Glomerular endothelial cell (primary cell): ENCODE measurements around the gene ATG7. TPM values are rescaled to one million over a fixed set of nuclear protein-coding genes. Genes with fewer than 3 reads are reported as not detected.
A peak's percentile ranks its signal among the peaks of the same experiment; 100 is the strongest.
"Not testable (repeated sequence)": the region's sequence is repeated elsewhere in the genome, so short reads cannot be mapped to it uniquely, and the experiment has no call there.

Source experiments
- DNase-seq: peaks from one replicate; pipeline ENCODE4 v3.0.0-alpha.2; 2011; ENCODE audit warnings: low read depth, low spot score; ENCODE audit errors: extremely low read depth
- total RNA-seq: library from RNA; depleted of rRNA; stranded (reverse); fragments of >200 nt; gene quantifications from 2 replicates; pipeline ENCODE4 v1.2.3, GENCODE V29; 2015

The ATG7 gene
- total RNA-seq, 1 donor from 2014 or later = 53.6 TPM

DNA sequence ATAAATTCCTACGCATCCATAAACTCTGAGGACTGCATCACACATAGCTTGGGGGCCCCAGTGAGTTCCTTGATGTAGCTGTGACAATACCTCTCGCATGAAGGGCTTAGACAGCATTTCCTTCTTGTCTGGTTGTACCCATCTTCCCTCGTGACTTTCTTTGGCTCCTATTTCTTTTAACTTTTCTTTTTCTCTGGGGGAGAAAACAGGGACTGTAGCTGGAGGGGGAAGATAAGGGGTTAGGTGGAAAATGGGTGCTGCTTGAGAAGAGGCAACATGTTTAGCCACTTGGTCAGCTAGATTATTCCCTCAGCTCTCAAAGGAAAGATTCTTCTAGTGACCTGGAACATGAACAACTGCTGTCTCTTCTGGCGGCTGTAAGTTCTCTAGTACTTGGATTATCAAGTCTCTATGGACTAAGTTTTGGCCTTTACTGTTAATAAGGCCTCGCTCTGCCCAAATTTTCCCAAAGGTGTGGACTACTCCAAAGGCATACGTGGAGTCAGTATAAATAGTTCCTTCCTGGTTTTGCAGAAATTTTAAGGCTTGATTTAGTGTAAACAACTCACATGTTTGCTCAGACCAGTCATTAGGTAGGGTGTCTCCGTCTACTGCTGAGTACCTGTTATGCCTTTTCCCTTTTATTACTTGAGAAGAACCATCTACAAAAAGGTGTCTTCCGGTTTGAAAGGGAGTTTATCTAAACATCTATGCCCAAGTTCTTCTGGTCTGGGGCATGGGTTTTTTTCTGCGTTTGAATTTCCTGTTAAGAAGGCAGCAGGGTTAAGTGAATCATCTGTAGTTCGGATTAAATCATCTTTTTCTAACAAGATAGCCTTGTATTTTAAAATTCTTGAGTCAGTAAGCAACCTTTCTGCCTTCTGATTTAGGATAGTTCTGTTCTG lies 21.0 kb upstream of the ATG7 start:
- no peak for DNase-seq

DNA sequence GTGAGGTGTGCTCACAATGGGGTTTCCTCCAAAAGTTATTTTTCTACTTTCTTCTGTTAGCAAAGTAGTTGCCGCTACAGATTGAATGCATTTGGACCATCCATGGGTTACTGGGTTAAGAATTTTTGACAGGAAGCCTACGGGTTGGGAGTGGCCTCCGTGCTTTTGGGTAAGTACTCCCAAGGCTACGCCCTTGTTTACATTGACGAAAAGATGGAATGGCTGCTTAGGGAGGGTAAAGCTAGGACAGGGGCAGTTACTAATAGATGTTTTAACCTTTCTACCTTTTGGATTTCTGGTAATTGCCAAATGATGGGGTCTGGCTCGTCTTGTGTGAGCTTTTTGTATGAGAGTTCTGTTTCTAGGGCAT lies 20.4 kb upstream of the ATG7 start:
- no peak for DNase-seq

DNA sequence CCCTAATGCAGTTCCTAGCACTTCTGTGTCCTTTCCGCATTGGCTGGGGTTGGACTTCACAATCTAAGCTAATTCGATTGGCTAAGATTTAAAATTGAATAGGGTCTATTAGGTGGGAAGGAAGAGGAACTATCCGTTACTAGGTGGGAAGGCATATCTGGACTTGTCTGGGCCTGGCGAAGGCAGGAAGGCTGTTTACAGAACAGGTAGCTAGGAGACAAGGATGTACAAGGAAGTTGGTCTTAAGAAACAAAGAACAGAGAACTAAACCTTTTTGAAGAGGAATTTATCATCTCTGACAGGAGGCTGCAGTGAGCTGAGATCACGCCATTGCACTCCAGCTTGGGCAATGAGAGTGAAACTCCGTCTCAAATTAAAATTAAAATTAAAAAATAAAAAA lies 17.3 kb upstream of the ATG7 start:
- DNase-seq = no peak

DNA sequence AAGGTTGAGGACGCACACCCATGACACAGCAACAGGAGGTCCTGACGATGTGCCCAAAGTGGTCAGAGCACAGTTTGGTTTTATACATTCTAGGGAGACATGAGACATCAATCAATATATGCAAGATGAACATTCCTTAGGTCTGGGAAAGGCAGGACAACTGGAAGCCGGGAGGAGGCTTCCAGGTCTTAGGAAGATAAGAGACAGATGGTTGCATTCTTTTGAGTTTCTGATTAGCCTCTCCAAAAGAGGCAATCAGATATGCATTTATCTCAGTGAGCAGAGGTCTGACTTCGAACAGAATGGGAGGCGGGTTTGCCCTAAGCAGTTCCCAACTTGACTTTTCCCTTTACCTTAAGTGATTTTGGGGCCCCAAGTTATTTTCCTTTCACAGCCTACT lies 16.7 kb upstream of the ATG7 start:
- not testable (repeated sequence) for DNase-seq

DNA sequence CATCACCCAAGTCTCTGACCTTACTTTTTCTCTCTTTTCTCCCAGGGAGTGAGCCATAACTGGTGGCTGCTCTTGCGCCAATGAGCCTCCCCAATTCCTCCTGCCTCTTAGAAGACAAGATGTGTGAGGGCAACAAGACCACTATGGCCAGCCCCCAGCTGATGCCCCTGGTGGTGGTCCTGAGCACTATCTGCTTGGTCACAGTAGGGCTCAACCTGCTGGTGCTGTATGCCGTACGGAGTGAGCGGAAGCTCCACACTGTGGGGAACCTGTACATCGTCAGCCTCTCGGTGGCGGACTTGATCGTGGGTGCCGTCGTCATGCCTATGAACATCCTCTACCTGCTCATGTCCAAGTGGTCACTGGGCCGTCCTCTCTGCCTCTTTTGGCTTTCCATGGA lies 13.2 kb upstream of the ATG7 start:
- no peak for DNase-seq

DNA sequence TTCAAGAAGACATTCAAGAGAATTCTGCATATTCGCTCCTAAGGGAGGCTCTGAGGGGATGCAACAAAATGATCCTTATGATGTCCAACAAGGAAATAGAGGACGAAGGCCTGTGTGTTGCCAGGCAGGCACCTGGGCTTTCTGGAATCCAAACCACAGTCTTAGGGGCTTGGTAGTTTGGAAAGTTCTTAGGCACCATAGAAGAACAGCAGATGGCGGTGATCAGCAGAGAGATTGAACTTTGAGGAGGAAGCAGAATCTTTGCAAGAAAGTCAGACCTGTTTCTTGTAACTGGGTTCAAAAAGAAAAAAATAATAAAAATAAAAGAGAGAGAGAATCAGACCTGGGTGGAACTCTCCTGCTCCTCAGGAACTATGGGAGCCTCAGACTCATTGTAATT lies 11.7 kb upstream of the ATG7 start:
- no peak for DNase-seq

DNA sequence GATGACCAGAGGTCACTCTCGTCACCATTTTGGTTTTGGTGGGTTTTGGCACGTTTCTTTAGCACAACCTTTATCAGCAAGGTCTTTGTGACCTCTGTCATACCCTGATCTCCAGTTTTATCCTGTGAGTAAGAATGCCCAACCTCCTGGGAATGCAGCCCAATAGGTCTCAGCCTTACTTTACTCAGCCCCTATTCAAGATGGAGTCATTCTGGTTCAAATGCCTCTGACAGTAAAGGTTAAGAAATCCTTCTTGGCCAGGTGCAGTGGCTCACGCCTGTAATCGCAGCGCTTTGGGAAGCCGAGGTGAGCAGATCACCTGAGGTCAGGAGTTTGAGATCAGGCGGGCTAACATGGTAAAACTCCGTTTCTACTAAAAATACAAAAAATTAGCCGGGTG lies 3.2 kb upstream of the ATG7 start:
- no peak for DNase-seq

DNA sequence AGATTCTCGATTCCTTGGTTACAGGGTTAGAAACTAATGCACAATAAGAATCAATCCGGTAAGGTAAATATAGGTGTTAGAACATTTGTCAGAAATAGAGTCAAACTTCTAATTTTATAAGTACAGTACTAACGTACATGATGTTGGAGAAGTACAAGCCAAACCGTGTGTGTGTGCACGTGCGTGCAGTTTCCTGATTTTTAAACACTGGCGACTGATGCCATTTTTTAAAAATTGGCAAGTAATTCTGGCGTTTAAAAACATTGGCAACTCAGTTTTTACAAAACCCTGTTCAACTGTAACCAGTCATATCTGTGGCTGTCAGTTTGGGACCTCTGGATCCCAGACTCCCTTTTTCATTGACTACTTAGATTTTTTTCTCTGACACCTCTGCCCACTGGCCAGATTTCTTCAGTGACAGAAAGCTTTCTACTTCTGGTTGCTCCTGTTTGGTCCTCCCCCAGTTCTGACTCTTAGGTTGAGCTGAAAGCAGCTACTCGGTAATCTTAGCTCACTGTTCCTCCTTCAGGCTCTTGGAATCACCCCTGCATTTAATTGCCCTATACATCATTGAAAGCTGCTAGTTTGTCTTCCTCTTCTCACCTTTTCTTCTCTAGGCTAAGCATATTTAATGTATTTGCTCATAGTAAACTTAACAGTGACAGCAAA lies 843 bp downstream of the ATG7 start:
- no peak for DNase-seq

DNA sequence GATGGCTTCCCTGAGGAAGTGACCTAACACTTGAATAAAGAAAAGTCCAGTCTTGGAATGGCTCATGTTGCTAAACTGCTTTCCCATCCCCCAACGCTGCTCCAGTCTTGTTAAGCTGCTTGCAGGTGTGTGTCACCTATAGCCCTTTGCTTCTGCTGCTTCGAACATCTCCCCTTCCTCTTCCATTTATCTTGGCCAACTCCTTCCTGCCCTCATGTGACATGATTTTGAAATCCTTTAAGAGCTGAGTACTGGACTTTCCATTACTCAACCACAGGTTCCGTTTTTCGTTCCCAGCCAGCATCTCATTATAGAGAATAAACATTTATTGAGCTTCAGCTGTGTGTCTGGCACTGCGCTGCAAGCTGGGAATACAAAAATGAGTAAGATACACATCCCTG lies 1.7 kb downstream of the ATG7 start:
- no peak for DNase-seq

DNA sequence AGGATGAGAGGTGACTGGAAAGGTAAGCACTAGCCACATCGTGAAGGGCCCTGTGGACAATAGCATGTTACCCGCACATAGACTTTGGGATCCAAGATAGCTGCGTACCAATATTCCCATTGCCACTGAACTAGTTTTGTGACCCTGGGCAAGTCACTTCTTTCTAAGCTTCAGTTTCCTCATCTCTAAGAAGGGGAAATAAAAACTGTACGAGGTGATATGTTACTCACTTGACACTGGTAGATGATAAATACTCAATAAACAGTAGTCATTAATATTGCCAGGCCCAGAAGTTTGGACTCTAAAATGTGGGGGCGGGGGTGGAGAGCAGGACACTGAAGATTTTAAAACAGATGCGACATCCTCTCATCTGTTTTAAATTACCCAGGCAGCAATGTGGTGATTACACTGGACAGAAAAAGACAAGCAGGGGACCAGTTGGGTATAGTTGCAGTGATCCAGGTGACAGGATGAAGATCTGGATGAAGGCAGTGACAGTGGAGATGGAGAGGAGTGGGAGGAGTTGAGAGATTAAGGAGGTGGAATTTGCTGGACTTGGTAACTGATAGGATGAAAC lies 2.5 kb downstream of the ATG7 start:
- DNase-seq = no peak

DNA sequence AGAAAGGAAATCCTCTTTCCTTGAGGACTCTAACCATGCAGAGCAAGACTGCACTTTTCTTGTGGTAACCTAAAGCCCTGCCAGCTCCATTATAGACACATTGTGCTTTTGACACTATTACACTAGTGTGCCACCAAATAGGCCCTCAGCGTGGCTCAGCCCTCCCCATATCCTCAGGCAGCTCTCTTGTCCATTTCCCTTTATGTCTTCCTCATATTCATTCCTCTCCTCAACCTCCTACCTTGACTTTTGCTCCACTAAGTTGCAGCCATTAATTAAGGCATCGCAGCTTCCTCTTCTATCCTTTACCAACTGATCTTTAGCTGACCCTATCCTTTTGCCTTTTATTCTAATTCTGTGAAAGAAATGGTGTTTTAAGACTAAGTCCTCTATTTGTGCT lies 3.7 kb downstream of the ATG7 start:
- DNase-seq = no peak

DNA sequence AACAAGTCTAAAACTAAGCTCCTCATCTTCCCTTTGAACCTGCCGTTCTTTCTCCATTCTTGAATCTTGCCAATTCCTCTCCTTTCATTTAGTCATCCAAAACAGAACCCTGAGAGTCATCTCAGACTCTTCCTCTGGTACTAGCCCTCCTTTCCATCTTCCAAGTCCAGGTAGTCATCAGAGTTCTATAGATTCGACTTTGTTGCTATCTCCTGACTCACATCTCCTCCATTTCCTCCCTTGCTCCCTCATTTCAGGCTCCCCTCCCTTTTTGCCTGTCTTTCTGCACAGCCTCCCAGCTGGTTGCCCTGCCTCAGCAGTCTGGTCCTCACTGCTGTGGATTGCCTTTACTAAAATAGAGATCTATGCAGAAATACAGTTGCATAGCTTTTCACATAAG lies 4.7 kb downstream of the ATG7 start:
- no peak for DNase-seq

DNA sequence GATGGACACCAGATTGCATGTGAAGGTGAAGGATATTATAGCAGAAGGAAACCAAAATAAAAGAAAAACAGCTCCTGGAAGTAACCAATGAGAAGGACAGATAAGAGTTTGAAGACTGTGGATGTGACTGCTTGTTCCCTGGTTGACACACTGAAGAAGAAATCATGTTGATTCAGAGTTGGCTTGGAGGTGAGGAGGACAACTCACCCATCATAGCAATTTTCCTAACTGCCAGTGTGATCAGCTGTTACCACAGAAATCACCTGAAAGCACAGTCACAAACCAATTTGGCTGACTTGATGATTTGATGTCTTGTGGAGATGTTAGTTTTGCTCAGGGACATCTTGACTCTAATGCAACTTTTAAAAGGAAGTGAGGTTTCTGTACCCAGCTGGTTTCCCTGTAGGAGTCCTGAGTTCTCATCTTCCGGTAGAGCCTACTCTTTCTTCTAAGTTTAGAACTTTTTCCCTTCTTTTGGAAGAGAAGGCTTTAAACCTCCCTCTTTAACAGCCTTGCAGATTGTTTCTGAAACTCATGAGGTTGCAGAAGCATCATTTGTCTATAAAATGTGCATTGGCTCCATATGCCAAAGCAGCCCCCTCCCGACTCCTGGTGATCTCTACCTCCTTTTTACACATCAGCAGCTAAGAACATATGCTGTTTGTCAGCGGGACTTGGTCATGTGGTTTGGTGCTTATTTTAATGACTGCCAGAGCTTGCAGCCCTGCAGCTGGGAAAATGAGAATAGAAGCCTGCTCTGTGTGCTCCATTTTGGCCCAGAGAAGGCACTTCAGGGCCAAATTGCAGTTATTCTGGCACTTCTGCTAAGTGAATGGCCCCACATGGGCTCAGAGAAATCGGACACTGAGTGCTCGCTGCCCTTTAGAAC lies 10.3 kb downstream of the ATG7 start:
- no peak for DNase-seq

DNA sequence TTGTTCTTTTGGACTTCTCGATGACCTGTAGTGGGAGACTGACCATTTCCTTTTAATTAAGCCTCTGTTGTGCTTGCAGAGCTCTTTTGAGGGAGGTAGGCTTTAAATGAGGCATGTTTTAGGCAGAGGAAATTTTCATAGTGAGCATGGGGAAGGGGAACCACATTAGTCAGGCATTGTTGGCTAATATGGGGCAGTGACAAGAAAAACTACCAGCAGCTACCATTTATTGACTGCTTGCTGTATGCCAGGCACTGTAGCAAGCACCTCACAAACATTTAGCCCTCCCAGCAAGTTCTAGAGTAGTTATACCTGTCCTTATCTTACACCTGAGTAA lies 10.9 kb downstream of the ATG7 start:
- DNase-seq = no peak

DNA sequence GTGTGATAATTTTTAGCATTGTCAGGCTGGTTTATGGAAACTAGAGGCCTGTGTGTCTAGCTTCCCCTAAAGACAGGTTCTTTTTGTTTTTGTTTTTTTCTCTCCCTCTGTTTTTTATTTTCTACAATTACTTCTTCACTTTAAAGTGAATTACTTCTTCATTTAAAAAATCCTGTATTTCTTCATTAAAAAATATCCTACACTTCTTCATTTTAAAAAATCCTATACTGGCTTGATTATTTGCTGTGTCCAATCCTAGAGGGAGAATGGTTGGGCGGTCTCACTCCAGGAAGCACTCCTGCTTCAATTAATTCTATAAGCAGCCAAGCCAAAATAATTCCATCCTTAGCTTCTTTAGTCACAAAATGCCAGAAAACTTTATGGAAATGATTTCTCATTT lies 11.8 kb downstream of the ATG7 start:
- DNase-seq = no peak

DNA sequence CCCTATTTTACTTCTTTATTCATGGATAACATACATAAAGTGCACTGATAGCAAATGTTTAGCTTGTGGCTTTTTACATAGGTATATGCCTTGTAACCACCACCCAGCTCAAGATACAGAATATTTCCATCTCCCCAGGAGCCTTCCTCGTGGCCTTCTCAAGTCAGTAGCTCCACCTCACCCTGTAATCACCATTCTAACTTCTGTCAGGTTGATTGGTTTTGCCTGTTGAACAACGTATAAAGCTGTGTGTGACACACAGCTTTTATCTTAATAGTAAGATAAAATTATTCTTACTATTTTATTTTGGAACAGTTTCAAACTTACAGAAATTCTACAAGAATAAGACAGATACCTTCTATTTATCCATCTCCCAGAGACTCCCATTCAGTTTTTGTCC lies 13.3 kb downstream of the ATG7 start:
- no peak for DNase-seq

DNA sequence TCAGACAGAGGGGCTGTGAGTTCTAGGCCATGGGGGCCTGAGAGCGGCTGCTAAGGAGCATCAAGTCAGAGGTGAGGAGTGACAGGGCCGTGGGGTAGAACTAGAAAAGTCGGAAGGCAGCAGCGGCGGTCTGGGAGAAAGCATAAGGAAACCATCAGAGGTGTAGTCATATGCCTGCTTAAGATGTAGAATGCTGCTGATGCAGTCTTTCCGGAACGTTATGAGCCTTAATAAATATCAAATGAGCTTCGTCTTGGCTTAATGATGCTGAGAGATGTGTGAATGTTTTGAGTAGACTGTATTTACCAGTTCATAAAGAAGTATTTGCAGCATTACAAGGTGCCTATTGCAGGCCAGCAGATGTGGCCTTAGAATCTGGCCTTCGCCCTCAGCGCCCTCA lies 15.2 kb downstream of the ATG7 start:
- no peak for DNase-seq

DNA sequence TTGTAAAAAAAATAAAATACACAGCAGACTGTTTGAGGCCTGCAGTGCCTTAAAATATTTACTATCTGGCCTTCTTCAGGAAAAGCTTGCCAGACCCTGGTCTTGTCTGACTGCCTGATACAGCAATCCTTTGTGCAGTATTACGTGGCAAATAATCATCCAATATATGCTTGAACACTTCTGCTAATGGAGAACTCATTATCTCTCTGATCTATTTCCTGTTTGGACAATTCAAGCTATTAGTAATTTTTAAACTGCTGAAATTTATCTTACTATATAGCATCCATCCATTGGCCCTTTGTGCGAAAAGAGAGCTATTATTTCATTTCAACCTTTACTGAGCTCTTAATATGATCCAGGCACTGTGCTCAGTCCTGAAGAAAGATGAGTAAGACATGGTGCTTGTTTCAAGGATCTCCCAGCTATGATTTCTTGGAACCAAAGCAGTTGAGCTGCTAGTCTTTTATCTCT lies 15.9 kb downstream of the ATG7 start:
- no peak for DNase-seq

DNA sequence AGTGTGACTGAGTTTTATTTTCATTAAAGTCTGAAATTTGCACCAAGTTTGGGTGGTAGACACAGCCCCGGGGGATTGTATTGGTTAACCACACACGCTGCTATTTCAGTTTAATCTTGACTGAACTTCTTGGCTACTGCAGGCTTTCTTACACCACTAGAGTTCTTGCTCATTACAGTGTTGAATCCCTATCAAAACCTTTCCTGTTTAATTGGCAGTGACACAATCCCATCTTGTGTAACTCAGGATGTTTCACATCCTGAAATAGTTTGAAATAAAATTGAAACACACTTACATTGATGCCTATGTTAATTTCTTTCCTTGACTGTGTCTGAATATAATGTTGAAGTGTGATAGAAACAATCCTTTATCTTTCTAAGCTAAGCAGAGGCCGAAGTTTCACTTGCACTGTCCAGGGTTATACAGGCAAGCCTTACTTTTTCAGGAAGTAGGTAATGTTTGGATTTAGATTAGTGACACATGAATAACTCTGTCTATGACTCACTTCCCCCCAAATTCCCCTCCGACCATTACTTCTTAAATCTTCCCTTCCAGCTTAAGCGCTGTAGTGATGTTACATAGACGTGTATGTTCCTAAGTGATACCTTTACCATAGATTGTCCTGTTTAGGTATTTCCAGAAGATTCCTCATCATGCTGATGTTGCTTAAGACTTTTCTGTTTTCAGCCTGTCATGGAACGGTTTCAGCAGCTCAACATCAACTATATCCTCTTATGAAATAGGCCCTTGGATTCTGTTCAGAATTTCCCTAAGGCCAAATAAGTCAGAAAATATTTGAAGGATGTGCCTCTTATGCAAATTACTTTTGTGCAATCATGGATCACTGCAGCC lies 16.8 kb downstream of the ATG7 start:
- DNase-seq = peak; percentile 81

DNA sequence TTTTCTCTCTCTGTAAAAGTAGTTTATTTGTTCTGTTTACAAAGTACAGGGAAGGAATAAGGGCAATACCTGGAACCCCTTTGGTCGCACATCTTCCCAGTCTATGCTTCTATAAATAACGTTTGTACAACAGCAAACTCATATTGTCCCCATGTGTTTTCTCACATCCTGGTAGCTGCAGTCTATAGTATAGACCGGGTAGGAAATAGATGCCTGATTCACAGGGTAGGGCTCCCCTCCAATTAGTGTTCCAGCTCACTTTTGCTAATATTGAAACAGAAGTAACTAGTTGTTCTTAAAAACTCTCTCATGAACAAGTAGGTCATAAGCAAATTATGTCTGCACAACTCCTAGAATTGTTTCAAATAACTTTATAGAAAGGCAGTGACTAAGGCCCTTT lies 17.7 kb downstream of the ATG7 start:
- no peak for DNase-seq
